GM12873 (cell line): ENCODE results near the gene UGT1A1.

ENCODE experiments used
- TF ChIP-seq, protein P1 (sequence below): IDR thresholded peaks from 2 replicates; pipeline ENCODE4 v1.5.1; 2012; ENCODE audit warnings: low read depth, mild to moderate bottlenecking, moderate library complexity, low read length, control low read depth; ENCODE audit not compliant: insufficient read depth; ENCODE audit errors: missing control alignments

Gene UGT1A1

DNA sequence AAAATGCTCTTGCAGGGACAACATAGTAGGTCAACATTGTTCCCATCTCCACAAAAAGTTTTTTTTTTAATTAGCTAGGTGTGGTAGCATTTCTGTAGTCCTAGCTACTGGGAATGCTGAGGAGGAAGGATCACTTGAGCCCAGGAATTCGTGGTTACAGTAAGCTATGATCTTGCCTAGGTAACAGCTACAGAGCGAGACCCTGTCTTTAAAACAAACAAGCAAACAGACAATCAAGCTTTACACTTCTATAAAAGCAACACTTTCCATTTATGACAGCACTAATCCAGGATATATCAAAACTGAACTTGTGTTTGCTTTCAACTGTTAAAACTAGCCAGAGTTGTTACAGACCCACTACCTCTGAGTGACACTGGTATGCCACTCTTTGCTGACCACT is 19.2 kb upstream of the UGT1A1 start:
- TF ChIP-seq, protein P1, sequence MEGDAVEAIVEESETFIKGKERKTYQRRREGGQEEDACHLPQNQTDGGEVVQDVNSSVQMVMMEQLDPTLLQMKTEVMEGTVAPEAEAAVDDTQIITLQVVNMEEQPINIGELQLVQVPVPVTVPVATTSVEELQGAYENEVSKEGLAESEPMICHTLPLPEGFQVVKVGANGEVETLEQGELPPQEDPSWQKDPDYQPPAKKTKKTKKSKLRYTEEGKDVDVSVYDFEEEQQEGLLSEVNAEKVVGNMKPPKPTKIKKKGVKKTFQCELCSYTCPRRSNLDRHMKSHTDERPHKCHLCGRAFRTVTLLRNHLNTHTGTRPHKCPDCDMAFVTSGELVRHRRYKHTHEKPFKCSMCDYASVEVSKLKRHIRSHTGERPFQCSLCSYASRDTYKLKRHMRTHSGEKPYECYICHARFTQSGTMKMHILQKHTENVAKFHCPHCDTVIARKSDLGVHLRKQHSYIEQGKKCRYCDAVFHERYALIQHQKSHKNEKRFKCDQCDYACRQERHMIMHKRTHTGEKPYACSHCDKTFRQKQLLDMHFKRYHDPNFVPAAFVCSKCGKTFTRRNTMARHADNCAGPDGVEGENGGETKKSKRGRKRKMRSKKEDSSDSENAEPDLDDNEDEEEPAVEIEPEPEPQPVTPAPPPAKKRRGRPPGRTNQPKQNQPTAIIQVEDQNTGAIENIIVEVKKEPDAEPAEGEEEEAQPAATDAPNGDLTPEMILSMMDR = no peak

DNA sequence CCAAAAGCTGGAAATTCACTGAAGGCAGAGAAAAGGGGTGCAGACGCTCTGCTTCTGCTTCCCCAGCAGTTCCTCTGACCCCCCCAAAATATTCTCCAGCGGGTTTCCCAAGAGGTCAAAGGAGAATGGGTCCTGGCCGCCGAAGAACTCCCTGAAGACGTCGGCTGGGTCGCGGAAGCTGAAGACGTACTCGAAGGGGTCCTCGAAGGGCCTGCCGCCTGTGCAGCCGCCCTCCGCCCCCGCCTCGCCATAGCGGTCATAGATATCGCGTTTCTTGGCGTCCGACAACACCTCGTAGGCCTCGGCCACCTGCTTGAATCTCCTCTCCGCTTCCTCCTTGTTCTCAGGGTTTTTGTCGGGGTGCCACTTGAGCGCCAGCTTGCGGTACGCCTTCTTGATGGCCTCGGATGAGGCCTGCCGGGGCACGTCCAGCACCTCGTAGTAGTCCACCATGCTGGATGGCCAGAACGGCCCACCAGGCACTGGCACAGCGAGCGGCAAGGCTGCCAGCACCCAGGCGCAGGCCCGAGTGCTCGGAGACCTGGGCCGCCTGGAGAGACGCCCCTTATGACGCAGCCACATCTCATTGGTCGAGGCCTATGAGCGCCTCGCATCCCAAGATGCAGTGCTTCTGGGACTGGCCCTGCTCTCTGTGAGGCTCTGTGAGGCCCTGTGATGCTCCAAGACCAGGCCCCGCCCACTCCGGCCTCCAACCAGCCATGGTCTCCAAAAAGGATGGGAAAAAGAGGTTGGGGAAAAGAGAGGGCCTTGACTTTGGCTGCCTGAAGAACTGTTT is 16.4 kb upstream of the UGT1A1 start:
- TF ChIP-seq, protein P1 = no peak

DNA sequence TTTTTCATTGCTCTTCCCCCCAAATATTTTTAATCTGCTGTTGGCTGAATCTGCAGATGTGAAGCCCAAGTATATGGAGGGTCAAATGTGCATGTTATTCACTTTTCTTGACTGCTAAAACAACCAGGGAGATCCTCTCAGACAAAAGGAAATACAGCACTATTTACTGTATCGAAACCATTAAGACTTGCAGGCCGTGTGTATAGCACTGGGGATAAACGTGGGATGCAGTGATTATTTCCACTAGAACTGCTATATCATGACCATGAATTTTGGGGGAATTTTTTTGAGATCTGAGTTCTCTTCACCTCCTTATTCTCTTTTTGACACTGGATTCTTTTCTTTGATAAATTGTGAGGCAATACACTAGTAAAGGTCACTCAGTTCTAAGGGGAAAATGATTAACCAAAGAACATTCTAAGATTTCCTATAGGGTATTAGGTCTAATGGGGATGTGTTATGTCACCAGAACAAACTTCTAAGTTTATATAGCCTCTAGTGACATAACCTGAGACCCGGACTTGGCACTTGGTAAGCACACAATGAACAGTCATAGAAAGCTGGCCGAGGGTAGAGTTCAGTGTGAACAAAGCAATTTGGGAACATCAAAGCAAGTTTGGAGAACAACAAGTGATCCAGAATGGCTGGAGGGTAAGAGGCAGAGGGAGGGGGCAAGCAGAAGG is 14.9 kb upstream of the UGT1A1 start:
- TF ChIP-seq, protein P1 = no peak

GRCh38 chr2:233746475-233747282 is 13.4 kb upstream of the UGT1A1 start:
- TF ChIP-seq, protein P1 = no peak

- TF ChIP-seq, protein P1 = no peak
Measured at GRCh38 chr2:233747283-233747544, 12.9 kb upstream of the UGT1A1 start.

GRCh38 chr2:233754872-233755611 is 5.0 kb upstream of the UGT1A1 start:
- TF ChIP-seq, protein P1 = no peak

DNA sequence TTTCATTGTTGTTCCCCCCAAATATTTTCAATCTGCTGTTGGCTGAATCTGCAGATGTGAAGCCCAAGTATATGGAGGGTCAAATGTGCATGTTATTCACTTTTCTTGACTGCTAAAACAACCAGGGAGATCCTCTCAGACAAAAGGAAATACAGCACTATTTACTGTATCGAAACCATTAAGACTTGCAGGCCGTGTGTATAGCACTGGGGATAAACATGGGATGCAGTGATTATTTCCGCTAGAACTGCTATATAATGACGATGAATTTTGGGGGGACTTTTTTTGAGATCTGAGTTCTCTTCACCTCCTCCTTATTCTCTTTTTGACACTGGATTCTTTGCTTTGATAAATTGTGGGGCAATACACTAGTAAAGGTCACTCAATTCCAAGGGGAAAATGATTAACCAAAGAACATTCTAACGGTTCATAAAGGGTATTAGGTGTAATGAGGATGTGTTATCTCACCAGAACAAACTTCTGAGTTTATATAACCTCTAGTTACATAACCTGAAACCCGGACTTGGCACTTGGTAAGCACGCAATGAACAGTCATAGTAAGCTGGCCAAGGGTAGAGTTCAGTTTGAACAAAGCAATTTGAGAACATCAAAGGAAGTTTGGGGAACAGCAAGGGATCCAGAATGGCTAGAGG is 3.5 kb upstream of the UGT1A1 start:
- TF ChIP-seq, protein P1 = no peak
